Pulmonary artery endothelial cell (primary cell): ENCODE data around the gene ISYNA1. TPM values are rescaled to one million over a fixed set of nuclear protein-coding genes. Genes with fewer than 3 reads are reported as not detected.

ENCODE experiments used
- DNase-seq: peaks from one replicate; pipeline ENCODE4 v3.0.0-alpha.2; 2011; ENCODE audit warnings: low read depth, low spot score
- total RNA-seq: library from RNA; depleted of rRNA; stranded (reverse); fragments of >200 nt; gene quantifications from 2 replicates; pipeline ENCODE4 v1.2.3, GENCODE V29; 2014

The ISYNA1 gene
- total RNA-seq, 1 donor from 2014 or later = 46.0 TPM

GRCh38 chr19:18467978-18468377 is 30.0 kb upstream of the ISYNA1 start:
- DNase-seq = no peak

- no peak for DNase-seq
Measured at GRCh38 chr19:18466354-18466753, 28.4 kb upstream of the ISYNA1 start.

- DNase-seq = no peak
Measured at GRCh38 chr19:18465964-18466339, 28.0 kb upstream of the ISYNA1 start.

GRCh38 chr19:18465214-18465963 is 27.5 kb upstream of the ISYNA1 start:
- no peak for DNase-seq

GRCh38 chr19:18464646-18465045 is 26.7 kb upstream of the ISYNA1 start:
- no peak for DNase-seq

- no peak for DNase-seq
Measured at GRCh38 chr19:18461471-18461870, 23.5 kb upstream of the ISYNA1 start.

- no peak for DNase-seq
Measured at GRCh38 chr19:18460900-18461299, 23.0 kb upstream of the ISYNA1 start.

GRCh38 chr19:18457483-18458331 is 19.8 kb upstream of the ISYNA1 start:
- no peak for DNase-seq

- no peak for DNase-seq
Measured at GRCh38 chr19:18456974-18457373, 19.0 kb upstream of the ISYNA1 start.

- DNase-seq = no peak
Measured at GRCh38 chr19:18456279-18456678, 18.3 kb upstream of the ISYNA1 start.

- DNase-seq = no peak
Measured at GRCh38 chr19:18453269-18454024, 15.5 kb upstream of the ISYNA1 start.

- DNase-seq = no peak
Measured at GRCh38 chr19:18452386-18452785, 14.5 kb upstream of the ISYNA1 start.

- DNase-seq = no peak
Measured at GRCh38 chr19:18450931-18451836, 13.3 kb upstream of the ISYNA1 start.

- no peak for DNase-seq
Measured at GRCh38 chr19:18450021-18450930, 12.3 kb upstream of the ISYNA1 start.

GRCh38 chr19:18449552-18449951 is 11.6 kb upstream of the ISYNA1 start:
- DNase-seq = no peak

GRCh38 chr19:18446811-18447359 is 9.0 kb upstream of the ISYNA1 start:
- DNase-seq = no peak

- no peak for DNase-seq
Measured at GRCh38 chr19:18446145-18446810, 8.3 kb upstream of the ISYNA1 start.

GRCh38 chr19:18445262-18445948 is 7.5 kb upstream of the ISYNA1 start:
- no peak for DNase-seq
